Activated naive CD8-positive, alpha-beta T cell treated with anti-CD3 and anti-CD28 coated beads, Interleukin-2, amount 50 U/mL, for 24 hours (primary cell): Measurements from ENCODE around the gene COPB1.

Source experiments
- ATAC-seq: fragments of 150-1000 bp; cut with Tn5 transposase; one replicate; pipeline ENCODE4 v1.10.0; 2021
- DNase-seq: peaks from one replicate; pipeline ENCODE4 v3.0.0; 2021
- H3K27ac Mint-ChIP-seq: one replicate; pipeline ENCODE4 v1.8.0; 2021; ENCODE audit warnings: mild to moderate bottlenecking, mixed read lengths
- H3K27me3 Mint-ChIP-seq: one replicate; pipeline ENCODE4 v1.8.0; 2021; ENCODE audit warnings: mixed read lengths
- H3K36me3 Mint-ChIP-seq: one replicate; pipeline ENCODE4 v1.8.0; 2021; ENCODE audit warnings: low read depth, mixed read lengths
- H3K4me1 Mint-ChIP-seq: one replicate; pipeline ENCODE4 v1.8.0; 2021; ENCODE audit warnings: mixed read lengths
- H3K4me3 Mint-ChIP-seq: one replicate; pipeline ENCODE4 v1.8.0; 2021; ENCODE audit warnings: mild to moderate bottlenecking, moderate library complexity, mixed read lengths
- H3K9me3 Mint-ChIP-seq: one replicate; pipeline ENCODE4 v1.8.0; 2021; ENCODE audit warnings: mixed read lengths

COPB1 gene

DNA sequence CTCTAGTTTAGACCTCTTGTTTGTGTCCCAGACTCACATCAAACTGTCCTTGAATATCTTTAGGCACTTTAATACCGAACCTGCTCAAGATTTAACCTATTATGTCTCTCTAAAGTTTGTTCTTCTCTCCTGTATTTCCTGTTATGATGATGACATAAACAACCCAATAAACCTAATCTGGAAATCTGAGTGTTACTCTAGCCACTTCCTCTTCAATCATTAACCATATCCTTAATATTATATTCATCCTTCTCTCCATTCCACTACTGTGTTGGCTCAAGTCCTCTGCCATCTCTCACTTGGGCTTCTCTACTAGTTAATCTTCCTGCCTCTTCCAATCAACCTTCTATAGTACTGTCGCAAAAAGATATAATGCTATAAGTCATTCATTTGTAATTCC, 36.0 kb downstream of the COPB1 start:
- Mint-ChIP-seq H3K4me1 (peaks cover 4% of the 10 kb centered on the region), H3K4me3 (no peak overlapping the region), H3K27me3 (no peaks in the 10 kb centered on the region), H3K36me3 (peaks cover 40% of the 10 kb centered on the region), H3K27ac (no peak overlapping the region), H3K9me3 (no peaks in the 10 kb centered on the region)
- no peak for ATAC-seq
- DNase-seq = no peak

DNA sequence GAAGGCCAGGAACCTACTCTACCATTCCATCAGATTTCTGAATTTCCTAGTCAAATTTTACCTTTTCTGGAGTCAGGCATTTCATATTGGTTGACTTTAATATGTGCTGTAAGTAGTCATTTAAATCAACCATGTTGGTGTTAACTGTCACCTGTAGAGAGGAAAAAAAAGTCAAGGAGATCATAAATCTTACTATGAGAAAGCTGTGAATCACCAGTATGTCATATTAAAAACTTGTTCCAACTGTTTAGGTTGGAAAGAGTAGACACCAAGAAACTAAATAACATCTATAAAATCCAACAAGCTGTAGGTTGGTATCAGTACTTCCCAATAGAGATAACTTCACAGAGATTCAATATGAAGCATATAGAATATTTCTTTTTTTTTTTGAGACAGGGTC, 39.5 kb downstream of the COPB1 start:
- no peaks in the 10 kb centered on the region for H3K4me1 Mint-ChIP-seq
- H3K4me3 Mint-ChIP-seq = no peak overlapping the region
- H3K27ac Mint-ChIP-seq = peak overlapping the region; percentile 38
- no peaks in the 10 kb centered on the region for H3K9me3 Mint-ChIP-seq
- H3K27me3 Mint-ChIP-seq = no peaks in the 10 kb centered on the region
- peaks cover 34% of the 10 kb centered on the region for H3K36me3 Mint-ChIP-seq
- no peak for DNase-seq
- ATAC-seq = no peak

DNA sequence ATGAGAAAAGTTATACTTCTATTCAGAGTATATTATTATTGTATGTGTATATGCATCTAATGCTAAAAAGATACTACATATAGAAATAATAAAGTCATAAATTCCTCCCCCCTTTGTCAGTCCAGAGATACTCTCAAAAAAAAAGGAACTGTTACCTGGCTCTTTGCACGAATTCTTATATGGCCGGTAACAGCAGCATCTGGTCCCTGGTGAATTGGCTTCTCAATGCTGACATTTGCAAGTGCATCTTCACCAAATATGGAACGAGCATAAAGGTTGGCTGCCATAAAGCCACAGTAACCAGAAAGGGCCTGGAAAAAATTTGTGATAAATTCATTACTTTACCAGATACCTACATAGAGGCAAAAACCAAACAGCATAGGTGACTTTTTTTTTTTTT, 41.2 kb downstream of the COPB1 start:
- no peaks in the 10 kb centered on the region for H3K9me3 Mint-ChIP-seq
- ATAC-seq = peak; percentile 24
- H3K27ac Mint-ChIP-seq = no peak overlapping the region
- no peaks in the 10 kb centered on the region for H3K27me3 Mint-ChIP-seq
- DNase-seq = no peak
- peaks cover 36% of the 10 kb centered on the region for H3K36me3 Mint-ChIP-seq
- H3K4me1 Mint-ChIP-seq = no peaks in the 10 kb centered on the region
- no peak overlapping the region for H3K4me3 Mint-ChIP-seq

DNA sequence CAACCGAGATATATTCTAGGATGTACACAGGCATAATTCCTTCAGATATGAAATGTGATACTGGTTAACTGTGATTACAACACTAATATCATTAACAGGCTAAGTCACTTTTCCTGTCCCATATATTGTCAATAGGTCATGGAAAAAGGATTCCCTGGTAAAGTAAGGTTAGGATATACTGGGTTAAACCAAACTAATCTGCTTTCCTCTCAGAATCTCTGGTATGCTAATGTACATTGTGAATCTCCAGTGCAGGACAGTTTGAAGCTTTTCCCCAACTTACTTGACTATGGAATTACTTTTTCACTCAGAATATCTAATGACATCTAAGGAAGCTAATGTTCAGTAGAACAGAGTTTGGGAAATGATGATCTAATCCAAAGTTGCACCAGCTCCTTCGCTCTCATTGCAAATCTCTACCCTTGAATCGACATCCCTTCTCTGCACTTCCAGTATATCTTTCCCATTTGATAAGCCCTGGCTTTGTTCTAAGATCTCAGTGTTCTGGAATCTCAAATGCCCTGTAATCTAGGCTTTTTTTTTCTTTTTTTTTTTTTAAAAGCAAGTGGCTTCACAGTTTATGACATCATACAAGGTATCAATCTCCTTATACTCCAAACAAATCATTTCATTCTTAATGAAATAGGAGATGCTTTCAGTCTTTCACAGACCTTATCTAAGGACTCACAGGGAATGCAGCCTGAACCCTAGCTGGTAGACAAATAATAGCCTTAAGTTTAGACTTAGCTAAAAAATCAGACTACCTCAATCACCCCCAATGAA, 43.8 kb downstream of the COPB1 start:
- no peak for ATAC-seq
- DNase-seq = no peak
- Mint-ChIP-seq H3K27me3 (no peaks in the 10 kb centered on the region), H3K36me3 (peaks cover 28% of the 10 kb centered on the region), H3K27ac (no peak overlapping the region), H3K4me1 (peaks cover 2% of the 10 kb centered on the region), H3K4me3 (no peak overlapping the region), H3K9me3 (no peaks in the 10 kb centered on the region)

DNA sequence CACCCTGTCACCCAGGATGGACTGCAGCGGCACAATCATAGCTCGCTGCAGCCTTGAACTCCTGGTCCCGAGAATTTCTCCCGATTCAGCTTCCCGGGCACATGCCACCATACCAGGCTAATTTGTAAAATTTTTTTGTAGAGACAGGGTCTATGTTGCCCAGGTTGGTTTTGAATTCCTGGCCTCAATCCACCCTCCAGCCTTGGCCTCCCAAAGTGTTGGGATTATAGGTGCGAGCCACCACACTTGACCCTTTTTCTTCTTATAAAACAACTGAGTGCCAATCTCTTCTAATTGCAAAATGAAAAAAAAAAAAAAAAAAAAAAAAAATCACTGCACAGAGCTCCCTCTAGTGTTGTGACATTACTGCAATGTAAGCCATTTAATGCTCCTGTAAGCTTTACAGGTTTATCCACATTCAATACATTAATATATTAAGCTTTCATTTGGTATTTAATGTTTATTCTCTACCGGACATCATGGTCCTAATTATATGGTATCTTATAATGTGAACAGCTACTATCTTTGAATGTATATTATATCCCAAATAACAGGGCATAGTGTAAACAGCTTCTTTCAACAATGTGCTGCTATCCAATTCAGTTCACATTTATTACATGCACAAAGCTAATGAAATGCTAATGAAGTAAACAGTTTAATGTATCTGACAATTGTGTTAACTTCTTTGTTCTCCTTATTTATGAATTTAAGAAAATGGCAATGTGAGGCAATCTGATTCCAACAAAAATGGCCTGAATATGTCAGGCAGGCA, 44.6 kb downstream of the COPB1 start:
- ATAC-seq = no peak
- peaks cover 24% of the 10 kb centered on the region for H3K36me3 Mint-ChIP-seq
- DNase-seq = no peak
- H3K4me3 Mint-ChIP-seq = no peak overlapping the region
- H3K27me3 Mint-ChIP-seq = no peaks in the 10 kb centered on the region
- no peak overlapping the region for H3K27ac Mint-ChIP-seq
- H3K4me1 Mint-ChIP-seq = peaks cover 2% of the 10 kb centered on the region
- H3K9me3 Mint-ChIP-seq = no peaks in the 10 kb centered on the region

DNA sequence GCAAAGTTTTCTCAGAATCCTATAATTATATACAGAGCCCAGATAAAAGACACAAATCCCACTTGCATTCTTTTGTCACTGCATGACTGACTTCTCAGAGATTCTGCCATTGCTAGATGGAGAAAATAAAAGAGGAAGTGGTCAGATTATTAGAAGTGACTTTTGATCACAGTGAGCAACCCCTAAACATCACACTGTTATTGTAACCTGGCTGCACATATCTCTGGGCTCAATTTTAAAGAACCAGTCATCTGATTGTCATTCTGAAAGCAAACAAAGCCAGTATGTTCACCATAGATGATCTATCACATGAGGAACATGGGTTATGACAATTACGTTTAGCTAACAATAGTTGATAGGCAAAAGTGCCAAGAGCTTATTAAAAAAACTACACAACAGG, 47.8 kb downstream of the COPB1 start:
- no peaks in the 10 kb centered on the region for H3K9me3 Mint-ChIP-seq
- no peak overlapping the region for H3K4me3 Mint-ChIP-seq
- H3K27me3 Mint-ChIP-seq = no peaks in the 10 kb centered on the region
- H3K27ac Mint-ChIP-seq = no peak overlapping the region
- peaks cover 8% of the 10 kb centered on the region for H3K36me3 Mint-ChIP-seq
- ATAC-seq = no peak
- no peak for DNase-seq
- H3K4me1 Mint-ChIP-seq = peaks cover 23% of the 10 kb centered on the region

DNA sequence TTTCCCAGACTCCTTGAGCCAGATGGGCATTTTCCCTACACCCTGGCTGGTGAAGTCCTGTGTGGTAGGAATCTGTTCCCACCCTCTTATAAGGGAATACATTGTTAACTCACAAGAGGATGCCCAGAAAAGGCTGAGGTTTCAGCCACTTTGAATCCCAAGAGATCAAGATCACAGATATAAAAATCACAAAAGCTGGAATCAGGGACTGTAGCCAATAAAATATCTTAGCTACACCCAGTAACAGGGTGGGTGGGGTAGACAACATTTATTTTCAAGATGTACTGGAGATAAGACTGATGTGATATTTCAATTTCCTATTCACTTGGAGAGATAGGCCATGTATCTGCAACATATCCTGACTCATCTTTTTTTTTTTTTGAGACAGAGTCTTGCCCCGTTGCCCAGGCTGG, 50.3 kb downstream of the COPB1 start:
- ATAC-seq = no peak
- peaks cover 2% of the 10 kb centered on the region for H3K36me3 Mint-ChIP-seq
- H3K4me1 Mint-ChIP-seq = peaks cover 48% of the 10 kb centered on the region
- H3K9me3 Mint-ChIP-seq = no peaks in the 10 kb centered on the region
- no peak for DNase-seq
- H3K4me3 Mint-ChIP-seq = no peak overlapping the region
- no peak overlapping the region for H3K27ac Mint-ChIP-seq
- no peaks in the 10 kb centered on the region for H3K27me3 Mint-ChIP-seq

DNA sequence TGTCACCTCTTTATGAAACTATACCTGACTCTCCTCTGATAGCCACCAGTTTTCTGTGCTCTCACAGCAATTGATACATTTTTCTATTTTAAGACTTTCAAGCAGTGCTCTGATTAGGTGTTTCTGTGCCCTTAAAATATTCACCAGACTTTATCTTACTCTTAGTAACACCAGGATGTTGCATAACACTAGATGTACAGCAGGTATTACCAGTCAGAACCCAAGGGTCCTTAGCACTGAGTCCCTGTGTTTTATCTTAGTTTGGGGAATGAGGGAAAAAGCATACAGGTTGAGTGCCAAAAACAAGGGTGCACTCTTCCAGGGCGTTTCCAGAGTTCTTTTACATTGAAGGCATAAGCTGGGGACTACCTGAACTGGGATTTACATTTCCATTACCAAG, 51.4 kb downstream of the COPB1 start:
- Mint-ChIP-seq H3K4me1 (peaks cover 53% of the 10 kb centered on the region), H3K4me3 (no peak overlapping the region), H3K36me3 (peaks cover 2% of the 10 kb centered on the region), H3K27ac (peak overlapping the region; percentile 65), H3K27me3 (no peaks in the 10 kb centered on the region), H3K9me3 (no peaks in the 10 kb centered on the region)
- DNase-seq (no peak), ATAC-seq (peak; percentile 37)

DNA sequence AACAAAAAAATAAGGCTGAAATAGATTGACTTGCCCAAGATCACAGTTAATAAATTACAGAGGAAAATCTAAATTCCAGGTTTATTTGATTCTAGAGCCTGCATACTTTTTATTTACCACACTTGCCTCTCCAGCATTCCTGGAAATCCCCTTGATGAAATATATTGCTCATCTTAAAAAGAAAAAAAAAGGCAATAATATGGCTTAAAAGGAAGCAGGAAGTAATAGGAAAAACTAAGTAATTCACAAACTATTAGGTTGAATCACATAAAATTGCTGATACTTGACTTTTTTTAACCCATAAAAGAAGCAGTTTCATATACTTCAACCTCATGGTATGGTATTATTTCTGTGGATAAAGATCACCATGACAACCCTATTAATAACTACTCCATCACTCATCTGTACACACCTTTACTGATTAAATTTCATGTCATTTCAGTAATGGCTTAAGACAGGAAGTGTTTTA, 52.9 kb downstream of the COPB1 start:
- Mint-ChIP-seq H3K4me3 (no peak overlapping the region), H3K27me3 (no peaks in the 10 kb centered on the region), H3K27ac (peak overlapping the region; percentile 80), H3K36me3 (no peaks in the 10 kb centered on the region), H3K4me1 (peaks cover 51% of the 10 kb centered on the region), H3K9me3 (no peaks in the 10 kb centered on the region)
- no peak for DNase-seq
- peak; percentile 20 for ATAC-seq

DNA sequence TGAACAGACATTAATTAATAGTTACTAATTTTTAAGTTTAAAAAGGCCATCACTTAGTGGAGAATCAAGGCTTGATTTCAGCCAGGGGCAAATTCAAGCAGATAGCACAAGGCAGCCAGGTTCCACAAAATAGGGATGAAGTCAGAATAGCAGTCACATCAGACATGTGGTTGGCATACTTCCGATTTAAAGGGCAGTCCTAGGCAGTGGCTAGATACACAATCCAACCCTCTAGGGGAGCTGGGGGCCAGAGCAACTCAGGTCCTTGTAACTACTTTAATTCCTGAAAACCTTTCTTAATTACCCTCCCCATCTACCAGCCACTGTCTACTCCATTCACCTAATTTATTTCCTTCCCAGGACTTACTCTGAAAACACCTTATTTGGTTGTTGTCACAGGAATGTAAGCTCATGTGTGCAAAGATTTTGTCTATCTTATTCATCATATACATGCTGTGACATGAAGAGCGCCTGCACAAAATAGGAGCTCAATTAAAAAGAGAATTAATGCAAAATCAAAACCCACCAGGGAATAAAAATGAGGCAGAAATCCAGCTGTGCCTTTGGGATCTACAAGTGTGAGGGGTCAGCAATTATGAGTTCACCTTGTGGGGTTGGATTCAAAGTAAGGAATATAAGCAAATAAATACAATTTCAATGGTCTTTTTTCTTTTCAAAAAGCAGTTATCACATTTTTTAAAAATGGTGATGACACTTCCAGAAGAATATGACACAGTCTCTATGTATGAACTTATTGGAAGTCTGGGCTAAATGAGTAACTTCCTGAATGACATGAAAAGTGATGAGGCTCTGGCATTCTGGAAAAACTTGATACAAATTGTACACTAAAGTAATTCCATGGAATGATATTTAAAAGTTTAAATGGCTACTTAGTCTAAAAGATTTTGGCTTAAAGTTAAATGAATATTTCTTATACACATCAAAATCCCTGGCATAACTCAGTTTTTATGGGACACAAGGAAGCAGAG, 53.8 kb downstream of the COPB1 start:
- H3K4me1 Mint-ChIP-seq = peaks cover 51% of the 10 kb centered on the region
- H3K4me3 Mint-ChIP-seq = no peak overlapping the region
- peak overlapping the region; percentile 80 for H3K27ac Mint-ChIP-seq
- no peaks in the 10 kb centered on the region for H3K9me3 Mint-ChIP-seq
- ATAC-seq (no peak), DNase-seq (no peak)
- no peaks in the 10 kb centered on the region for H3K27me3 Mint-ChIP-seq
- H3K36me3 Mint-ChIP-seq = no peaks in the 10 kb centered on the region

DNA sequence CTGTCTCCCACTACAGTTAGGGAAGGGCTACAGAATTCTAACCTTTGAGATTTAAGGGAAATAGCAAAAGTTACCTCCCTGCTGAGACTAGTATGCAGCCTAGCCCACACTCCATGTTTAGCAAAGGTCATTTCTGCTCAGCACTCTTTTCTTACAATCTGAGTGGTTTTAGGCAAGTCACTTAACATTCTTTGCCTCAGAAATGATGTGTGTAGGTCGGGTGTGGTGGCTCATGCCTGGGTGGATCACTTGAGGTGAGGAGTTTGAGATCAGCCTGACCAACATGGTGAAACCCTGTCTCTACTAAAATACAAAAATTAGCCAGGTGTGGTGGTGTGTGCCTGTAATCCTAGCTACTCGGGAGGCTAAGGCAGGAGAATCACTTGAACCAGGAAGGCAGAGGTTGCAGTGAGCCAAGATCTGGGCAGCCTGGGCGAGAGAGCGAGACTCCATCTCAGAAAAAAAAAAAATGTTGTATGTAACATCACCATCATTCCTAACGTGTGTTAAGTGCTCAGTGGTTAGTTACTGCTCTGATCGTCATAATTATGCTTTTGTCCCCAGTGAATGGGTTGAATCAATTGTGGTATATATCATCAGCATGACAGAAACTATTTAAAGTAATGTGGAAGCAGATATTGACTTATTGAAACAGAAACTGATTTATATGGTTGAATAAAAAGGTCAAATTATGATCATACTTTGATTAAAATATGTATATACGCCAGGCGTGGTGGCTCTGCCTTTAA, 55.0 kb downstream of the COPB1 start:
- Mint-ChIP-seq H3K27me3 (no peaks in the 10 kb centered on the region), H3K27ac (peak overlapping the region; percentile 74), H3K36me3 (no peaks in the 10 kb centered on the region), H3K4me1 (peaks cover 57% of the 10 kb centered on the region), H3K4me3 (peak overlapping the region; percentile 17), H3K9me3 (no peaks in the 10 kb centered on the region)
- DNase-seq (no peak), ATAC-seq (peak; percentile 71)

DNA sequence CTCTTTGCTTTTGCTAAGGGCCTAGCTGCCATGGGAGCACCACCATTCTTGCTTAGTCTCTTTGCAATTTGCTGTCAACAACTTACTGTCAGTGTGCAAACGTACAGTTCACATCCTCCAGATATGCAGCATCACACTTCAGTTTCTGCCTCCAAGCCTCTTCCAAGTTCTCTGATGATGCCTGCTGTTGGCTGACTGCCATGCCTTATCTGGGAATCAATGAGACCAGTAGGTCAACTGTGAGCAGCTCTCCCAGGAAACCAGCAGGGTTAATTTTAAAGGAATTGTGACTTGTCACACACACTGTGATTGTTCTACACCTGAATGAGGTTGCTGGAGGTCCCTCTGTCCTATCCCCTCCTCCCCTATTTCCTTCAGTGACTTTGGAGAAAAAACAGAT, 56.0 kb downstream of the COPB1 start:
- ATAC-seq = no peak
- Mint-ChIP-seq H3K9me3 (no peaks in the 10 kb centered on the region), H3K4me1 (peaks cover 64% of the 10 kb centered on the region), H3K4me3 (no peak overlapping the region), H3K27ac (no peak overlapping the region), H3K27me3 (no peaks in the 10 kb centered on the region), H3K36me3 (peaks cover 4% of the 10 kb centered on the region)
- no peak for DNase-seq

DNA sequence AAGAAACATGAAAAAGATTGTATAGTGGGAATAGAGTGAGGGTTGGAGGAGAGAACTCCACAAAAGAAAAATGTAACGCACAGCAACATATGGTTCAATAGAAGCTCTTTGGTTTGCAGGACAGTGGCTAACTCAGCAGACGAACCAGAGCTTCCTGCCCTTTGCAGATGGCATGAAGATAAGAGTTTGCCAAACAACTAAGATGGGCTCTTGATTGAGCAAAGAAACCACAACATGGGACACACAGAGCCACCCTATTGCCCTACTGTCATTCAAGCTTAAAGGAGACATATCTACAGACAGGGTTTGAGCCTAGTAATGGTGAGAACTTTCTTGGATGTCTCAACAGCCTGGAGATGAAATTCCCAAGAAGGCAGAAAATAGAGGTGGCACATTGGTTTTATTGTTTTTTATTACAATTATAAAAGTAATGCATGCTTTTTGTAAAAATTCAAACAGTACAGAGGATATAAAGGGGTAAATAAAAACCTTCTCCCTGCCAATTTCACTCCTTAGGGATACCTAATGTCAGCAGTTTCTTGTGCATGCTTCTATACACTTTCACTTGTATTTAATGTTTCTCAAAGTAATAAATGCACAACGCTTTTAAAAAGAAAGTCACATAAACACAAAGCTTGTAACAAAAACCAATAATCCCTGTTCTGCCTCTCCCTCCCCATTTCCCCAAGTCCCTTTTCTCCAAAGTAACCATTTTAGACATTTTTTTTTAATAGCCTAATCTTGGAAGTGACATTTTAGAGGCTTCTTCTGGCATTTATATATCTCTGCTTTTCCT, 63.7 kb downstream of the COPB1 start:
- Mint-ChIP-seq H3K27me3 (no peaks in the 10 kb centered on the region), H3K27ac (no peak overlapping the region), H3K9me3 (peaks cover 11% of the 10 kb centered on the region), H3K4me1 (peaks cover 32% of the 10 kb centered on the region), H3K36me3 (peaks cover 4% of the 10 kb centered on the region), H3K4me3 (no peak overlapping the region)
- ATAC-seq (no peak), DNase-seq (no peak)
